H9 (cell line): ENCODE results near the gene ACVR1C. TPM values are rescaled to one million over a fixed set of nuclear protein-coding genes. Genes with fewer than 3 reads are reported as not detected.
A peak's percentile ranks its signal among the peaks of the same experiment; 100 is the strongest.

ENCODE experiments used
- DNase-seq: peaks from one replicate; pipeline ENCODE4 v3.0.0-alpha.2; 2017
- H2AFZ ChIP-seq: one replicate; pipeline ENCODE4 v1.6.1; 2013; ENCODE audit warnings: mild to moderate bottlenecking, low read length, control low read depth, moderate library complexity
- H2AK5ac ChIP-seq: 2 replicates; pipeline ENCODE4 v1.6.1; 2013; ENCODE audit warnings: low read length, control low read depth, mixed read lengths; ENCODE audit not compliant: insufficient read length
- H2BK120ac ChIP-seq: one replicate; pipeline ENCODE4 v1.6.1; 2013; ENCODE audit warnings: low read depth, mild to moderate bottlenecking, low read length, control low read depth, inconsistent platforms; ENCODE audit not compliant: poor library complexity, severe bottlenecking
- H2BK12ac ChIP-seq: 2 replicates; pipeline ENCODE4 v1.6.1; 2013; ENCODE audit warnings: low read length, control low read depth, mixed read lengths, low read depth; ENCODE audit not compliant: insufficient read length
- H2BK15ac ChIP-seq: 2 replicates; pipeline ENCODE4 v1.6.1; 2013; ENCODE audit warnings: low read depth, low read length, control low read depth
- H2BK20ac ChIP-seq: one replicate; pipeline ENCODE4 v1.6.1; 2013; ENCODE audit warnings: low read depth, mild to moderate bottlenecking, low read length, control low read depth, inconsistent platforms; ENCODE audit not compliant: poor library complexity, severe bottlenecking
- H2BK5ac ChIP-seq: 2 replicates; pipeline ENCODE4 v1.6.1; 2013; ENCODE audit warnings: low read length, control low read depth, mixed read lengths; ENCODE audit not compliant: insufficient read length
- H3K14ac ChIP-seq: 2 replicates; pipeline ENCODE4 v1.6.1; 2013; ENCODE audit warnings: low read length, control low read depth; ENCODE audit not compliant: insufficient read depth
- H3K18ac ChIP-seq: 2 replicates; pipeline ENCODE4 v1.6.1; 2013; ENCODE audit warnings: low read depth, mild to moderate bottlenecking, mixed read lengths, low read length, control low read depth; ENCODE audit not compliant: insufficient read length
- H3K23ac ChIP-seq: 2 replicates; pipeline ENCODE4 v1.6.1; 2013; ENCODE audit warnings: low read length, control low read depth, mixed read lengths, low read depth; ENCODE audit not compliant: insufficient read length
- H3K23me2 ChIP-seq: 2 replicates; pipeline ENCODE4 v1.6.1; 2013; ENCODE audit warnings: low read depth, mild to moderate bottlenecking, mixed read lengths, low read length, control low read depth; ENCODE audit not compliant: insufficient read length, poor library complexity, severe bottlenecking
- H3K27ac ChIP-seq: 2 replicates; pipeline ENCODE4 v1.5.1; 2013; ENCODE audit warnings: low read length, control low read depth, mixed read lengths, low read depth; ENCODE audit not compliant: insufficient read length
- H3K27me3 ChIP-seq: 2 replicates; pipeline ENCODE4 v1.6.1; 2013; ENCODE audit warnings: low read length, control low read depth, inconsistent platforms; ENCODE audit not compliant: insufficient read depth
- H3K4ac ChIP-seq: 2 replicates; pipeline ENCODE4 v1.6.1; 2013; ENCODE audit warnings: low read depth, mild to moderate bottlenecking, control low read depth, inconsistent platforms, low read length, moderate library complexity
- H3K4me1 ChIP-seq: 2 replicates; pipeline ENCODE4 v1.6.1; 2013; ENCODE audit warnings: low read length, control low read depth, inconsistent platforms; ENCODE audit not compliant: insufficient read depth
- H3K4me2 ChIP-seq: 2 replicates; pipeline ENCODE4 v1.6.1; 2013; ENCODE audit warnings: low read length, control low read depth, mixed read lengths; ENCODE audit not compliant: insufficient read length, insufficient read depth
- H3K56ac ChIP-seq: 2 replicates; pipeline ENCODE4 v1.6.1; 2013; ENCODE audit warnings: low read depth, mild to moderate bottlenecking, mixed read lengths, low read length, control low read depth; ENCODE audit not compliant: insufficient read length
- H3K79me1 ChIP-seq: 2 replicates; pipeline ENCODE4 v1.6.1; 2013; ENCODE audit warnings: low read depth, mild to moderate bottlenecking, moderate library complexity, low read length, control low read depth, inconsistent platforms; ENCODE audit not compliant: insufficient read depth, poor library complexity, severe bottlenecking
- H3K79me2 ChIP-seq: 2 replicates; pipeline ENCODE4 v1.6.1; 2013; ENCODE audit warnings: low read length, control low read depth, inconsistent platforms; ENCODE audit not compliant: insufficient read depth
- H3K9ac ChIP-seq: 2 replicates; pipeline ENCODE4 v1.6.1; 2013; ENCODE audit warnings: low read length, control low read depth, mixed read lengths; ENCODE audit not compliant: insufficient read length; ENCODE audit errors: extremely low read depth
- H3K9me3 ChIP-seq: one replicate; pipeline ENCODE4 v1.6.1; 2013; ENCODE audit warnings: low read depth, low read length, inconsistent platforms; ENCODE audit not compliant: control insufficient read depth
- H3T11ph ChIP-seq: one replicate; pipeline ENCODE4 v1.6.1; 2013; ENCODE audit warnings: mild to moderate bottlenecking, low read length, control low read depth, inconsistent platforms
- H4K20me1 ChIP-seq: one replicate; pipeline ENCODE4 v1.6.1; 2013; ENCODE audit not compliant: control insufficient read depth, insufficient read length, insufficient read depth
- H4K5ac ChIP-seq: 2 replicates; pipeline ENCODE4 v1.6.1; 2013; ENCODE audit warnings: low read depth, mild to moderate bottlenecking, mixed read lengths, low read length, control low read depth; ENCODE audit not compliant: insufficient read length
- H4K8ac ChIP-seq: replicated peaks from 2 replicates; pipeline ENCODE4 v1.6.1; 2013; ENCODE audit warnings: low read length, control low read depth, mixed read lengths, low read depth; ENCODE audit not compliant: insufficient read length
- H4K91ac ChIP-seq: 2 replicates; pipeline ENCODE4 v1.6.1; 2013; ENCODE audit warnings: low read depth, mild to moderate bottlenecking, moderate library complexity, mixed read lengths, low read length, control low read depth; ENCODE audit not compliant: insufficient read length
- H3K27ac Mint-ChIP-seq, 3 experiments: 2 replicates in 2 of 3; 3 replicates in 1 of 3; pipeline ENCODE4 v1.8.0; 2020 to 2021; ENCODE audit warnings: mixed read lengths in 3 of 3, mild to moderate bottlenecking in 1 of 3, moderate library complexity in 1 of 3
- H3K27me3 Mint-ChIP-seq: 2 replicates; pipeline ENCODE4 v1.8.0; 2021; ENCODE audit warnings: low read depth, mild to moderate bottlenecking, moderate library complexity, mixed read lengths
- H3K36me3 Mint-ChIP-seq, 3 experiments: 2 replicates in 2 of 3; 3 replicates in 1 of 3; pipeline ENCODE4 v1.8.0; 2020 to 2021; ENCODE audit warnings: low read depth in 3 of 3, mixed read lengths in 3 of 3; ENCODE audit not compliant: insufficient read depth in 1 of 3
- H3K4me1 Mint-ChIP-seq, 2 experiments: 2 replicates each; pipeline ENCODE4 v1.8.0; 2020; ENCODE audit warnings: mixed read lengths in 2 of 2
- H3K4me3 Mint-ChIP-seq, 2 experiments: 2 replicates in 1 of 2; 3 replicates in 1 of 2; pipeline ENCODE4 v1.8.0; 2020 to 2021; ENCODE audit warnings: mild to moderate bottlenecking in 2 of 2, mixed read lengths in 2 of 2, moderate library complexity in 1 of 2
- H3K9me3 Mint-ChIP-seq, 2 experiments: 2 replicates in 1 of 2; 3 replicates in 1 of 2; pipeline ENCODE4 v1.8.0; 2020; ENCODE audit warnings: mild to moderate bottlenecking in 2 of 2, mixed read lengths in 2 of 2, moderate library complexity in 1 of 2
- WGBS: extraction: QIAGEN DNeasy Blood & Tissue Kit; methylation state at CpG from one replicate; pipeline ENCODE4 v1.1.7; 2013; ENCODE audit warnings: missing lambda C conversion rate, low lambda C conversion rate, mixed read lengths; ENCODE audit not compliant: insufficient read length; ENCODE audit errors: extremely low coverage; 5-methylcytosine and 5-hydroxymethylcytosine counted together
- total RNA-seq: library from RNA; stranded (reverse); gene quantifications from 2 replicates; pipeline ENCODE4 v1.2.1, GENCODE V29; 2021
- TF ChIP-seq, protein P1 (sequence below): fragments of 200-600 bp; sonication (generic); conservative IDR thresholded peaks from 3 replicates; pipeline ENCODE4 v1.8.0; 2021; ENCODE audit warnings: antibody characterized with exemption, mild to moderate bottlenecking

ACVR1C gene
- total RNA-seq, 1 experiment from 2014 or later, result 0.81 TPM

DNA sequence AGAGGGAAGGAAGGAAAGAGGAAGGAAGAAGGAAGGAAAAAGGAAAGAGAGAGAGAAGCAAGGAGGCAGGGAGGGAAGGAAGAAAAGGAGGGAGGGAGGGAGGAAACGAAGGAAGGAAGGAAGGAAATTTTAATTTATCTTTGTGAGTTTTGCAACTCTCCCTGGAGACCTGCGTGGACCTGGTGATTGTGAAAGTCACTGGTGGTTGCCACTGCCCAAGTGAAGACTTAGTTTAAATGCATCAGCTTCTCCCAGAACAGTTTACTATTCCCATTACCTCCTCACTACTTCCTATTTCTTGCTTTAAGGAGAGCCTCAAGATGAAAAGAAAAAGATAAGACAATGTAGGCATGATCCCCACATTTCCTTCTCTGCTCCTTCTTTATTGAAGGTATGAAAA lies 68.8 kb downstream of the ACVR1C start:
- Histone ChIP-seq H2AFZ (no peak overlapping the region), H4K8ac (no peak overlapping the region), H3K56ac (no peak overlapping the region), H3K23me2 (no peaks in the 10 kb centered on the region), H3K79me1 (no peaks in the 10 kb centered on the region), H3K79me2 (no peaks in the 10 kb centered on the region), H3K9me3 (no peaks in the 10 kb centered on the region), H3K4ac (no peak overlapping the region), H3K4me1 (peaks cover 3% of the 10 kb centered on the region; the same call in 1 of the 2 replicates), H2AK5ac (no peak overlapping the region), H3K18ac (no peak overlapping the region), H3K23ac (no peak overlapping the region), H3K9ac (no peak overlapping the region), H3K27me3 (no peaks in the 10 kb centered on the region), H3K27ac (no peak overlapping the region), H3K4me2 (no peak overlapping the region), H2BK20ac (no peak overlapping the region), H2BK12ac (no peak overlapping the region), H2BK5ac (no peak overlapping the region), H2BK120ac (no peak overlapping the region), H4K5ac (no peak overlapping the region), H4K20me1 (no peaks in the 10 kb centered on the region), H3T11ph (no peak overlapping the region), H3K14ac (no peak overlapping the region), H4K91ac (no peak overlapping the region), H2BK15ac (no peak overlapping the region)
- no peak for DNase-seq
- H3K36me3 Mint-ChIP-seq, result peaks cover 5 to 21% (median 7%) of the 10 kb centered on the region in 3 experiments; a peak in 5 of 7 replicates
- TF ChIP-seq, protein P1, sequence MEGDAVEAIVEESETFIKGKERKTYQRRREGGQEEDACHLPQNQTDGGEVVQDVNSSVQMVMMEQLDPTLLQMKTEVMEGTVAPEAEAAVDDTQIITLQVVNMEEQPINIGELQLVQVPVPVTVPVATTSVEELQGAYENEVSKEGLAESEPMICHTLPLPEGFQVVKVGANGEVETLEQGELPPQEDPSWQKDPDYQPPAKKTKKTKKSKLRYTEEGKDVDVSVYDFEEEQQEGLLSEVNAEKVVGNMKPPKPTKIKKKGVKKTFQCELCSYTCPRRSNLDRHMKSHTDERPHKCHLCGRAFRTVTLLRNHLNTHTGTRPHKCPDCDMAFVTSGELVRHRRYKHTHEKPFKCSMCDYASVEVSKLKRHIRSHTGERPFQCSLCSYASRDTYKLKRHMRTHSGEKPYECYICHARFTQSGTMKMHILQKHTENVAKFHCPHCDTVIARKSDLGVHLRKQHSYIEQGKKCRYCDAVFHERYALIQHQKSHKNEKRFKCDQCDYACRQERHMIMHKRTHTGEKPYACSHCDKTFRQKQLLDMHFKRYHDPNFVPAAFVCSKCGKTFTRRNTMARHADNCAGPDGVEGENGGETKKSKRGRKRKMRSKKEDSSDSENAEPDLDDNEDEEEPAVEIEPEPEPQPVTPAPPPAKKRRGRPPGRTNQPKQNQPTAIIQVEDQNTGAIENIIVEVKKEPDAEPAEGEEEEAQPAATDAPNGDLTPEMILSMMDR, result no peak
- peaks cover 20 to 38% of the 10 kb centered on the region in 2 experiments for H3K4me1 Mint-ChIP-seq
- H3K4me3 Mint-ChIP-seq, result no peak overlapping the region
- H3K9me3 Mint-ChIP-seq, result peaks cover 15 to 16% of the 10 kb centered on the region in 2 experiments
- peak overlapping the region in 2 of 3 experiments; percentile 91 to 97; a peak in 4 of 7 replicates for H3K27ac Mint-ChIP-seq
- no CpG with 5 or more reads among the region's 2 CpGs for WGBS
- no peaks in the 10 kb centered on the region for H3K27me3 Mint-ChIP-seq
